Metanephros (tissue), 1 donor: Measurements from ENCODE around the gene LOXL3. TPM values are rescaled to one million over a fixed set of nuclear protein-coding genes. Genes with fewer than 3 reads are reported as not detected.

Experiments used
- total RNA-seq: library from RNA; depleted of rRNA; stranded (reverse); fragments of >200 nt; gene quantifications from one replicate; pipeline ENCODE4 v1.2.3, GENCODE V29; 2014

Gene LOXL3, protein sequence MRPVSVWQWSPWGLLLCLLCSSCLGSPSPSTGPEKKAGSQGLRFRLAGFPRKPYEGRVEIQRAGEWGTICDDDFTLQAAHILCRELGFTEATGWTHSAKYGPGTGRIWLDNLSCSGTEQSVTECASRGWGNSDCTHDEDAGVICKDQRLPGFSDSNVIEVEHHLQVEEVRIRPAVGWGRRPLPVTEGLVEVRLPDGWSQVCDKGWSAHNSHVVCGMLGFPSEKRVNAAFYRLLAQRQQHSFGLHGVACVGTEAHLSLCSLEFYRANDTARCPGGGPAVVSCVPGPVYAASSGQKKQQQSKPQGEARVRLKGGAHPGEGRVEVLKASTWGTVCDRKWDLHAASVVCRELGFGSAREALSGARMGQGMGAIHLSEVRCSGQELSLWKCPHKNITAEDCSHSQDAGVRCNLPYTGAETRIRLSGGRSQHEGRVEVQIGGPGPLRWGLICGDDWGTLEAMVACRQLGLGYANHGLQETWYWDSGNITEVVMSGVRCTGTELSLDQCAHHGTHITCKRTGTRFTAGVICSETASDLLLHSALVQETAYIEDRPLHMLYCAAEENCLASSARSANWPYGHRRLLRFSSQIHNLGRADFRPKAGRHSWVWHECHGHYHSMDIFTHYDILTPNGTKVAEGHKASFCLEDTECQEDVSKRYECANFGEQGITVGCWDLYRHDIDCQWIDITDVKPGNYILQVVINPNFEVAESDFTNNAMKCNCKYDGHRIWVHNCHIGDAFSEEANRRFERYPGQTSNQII
- total RNA-seq = 10.0 TPM

GRCh38 chr2:74553892-74554819, at the start of gene LOXL3, which contains the start of gene DOK1:
LOXL3 (minus strand) TSS chr2:74553942; CDS start chr2:74552634, 1,308 bp downstream.
DOK1 (plus strand) TSS chr2:74554720; CDS start chr2:74554755, 35 bp downstream.

DNA sequence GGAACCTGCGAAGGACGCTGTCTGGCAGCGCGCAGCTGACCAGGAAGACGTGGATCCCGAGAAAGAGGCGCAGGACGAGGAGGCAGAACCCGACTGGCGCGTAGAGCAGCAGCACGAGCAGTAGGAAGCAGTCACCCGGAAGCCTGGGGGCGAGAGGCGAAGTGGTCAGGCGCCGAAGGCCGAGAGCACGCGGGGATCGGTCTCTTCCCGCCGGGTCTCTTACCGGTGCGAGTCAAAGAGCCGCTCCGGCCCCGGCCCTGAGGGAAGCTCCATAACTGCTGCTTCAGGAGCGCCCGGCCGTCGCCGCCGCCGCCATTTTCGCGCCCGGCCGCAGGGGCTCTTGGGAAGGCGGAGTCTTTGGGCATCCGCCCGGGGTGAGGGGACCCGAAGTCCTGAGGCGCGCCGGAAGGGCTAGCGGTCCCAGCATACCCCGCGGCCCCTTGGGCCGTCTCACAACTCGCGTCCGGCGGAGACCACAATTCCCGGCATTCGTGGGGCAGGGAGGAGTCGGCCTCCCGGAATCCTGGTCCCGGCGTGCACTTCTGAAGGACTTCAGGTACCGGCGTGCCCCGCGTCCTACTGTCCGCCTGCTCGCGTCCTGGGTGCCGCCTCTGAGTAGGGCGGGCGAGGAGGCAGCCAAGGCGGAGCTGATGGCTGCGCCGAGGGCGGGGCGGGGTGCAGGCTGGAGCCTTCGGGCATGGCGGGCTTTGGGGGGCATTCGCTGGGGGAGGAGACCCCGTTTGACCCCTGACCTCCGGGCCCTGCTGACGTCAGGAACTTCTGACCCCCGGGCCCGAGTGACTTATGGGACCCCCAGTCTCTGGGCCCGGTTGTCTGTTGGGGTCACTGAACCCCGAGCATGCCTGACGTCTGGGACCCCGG, 24.1 kb downstream of the LOXL3 start, which contains the start of the genes AUP1 and HTRA2:
Gene AUP1, minus strand, starts transcription at position 350 of the 882 bp plus-strand sequence. Its CDS starts 77 bp downstream, at position 273.
Gene HTRA2, plus strand, starts transcription at position 577 of the 882 bp plus-strand sequence. Its CDS starts 74 bp downstream, at position 651.

GRCh38 chr2:74525717-74526648, 27.8 kb downstream of the LOXL3 start, which contains the start of gene DQX1:
DQX1 (minus strand) TSS chr2:74526231; CDS start chr2:74525729, 502 bp downstream.

GRCh38 chr2:74514368-74515270, 39.1 kb downstream of the LOXL3 start, which contains the start of gene TLX2:
TLX2 (plus strand) TSS chr2:74514450; CDS start chr2:74514807, 357 bp downstream.

DNA sequence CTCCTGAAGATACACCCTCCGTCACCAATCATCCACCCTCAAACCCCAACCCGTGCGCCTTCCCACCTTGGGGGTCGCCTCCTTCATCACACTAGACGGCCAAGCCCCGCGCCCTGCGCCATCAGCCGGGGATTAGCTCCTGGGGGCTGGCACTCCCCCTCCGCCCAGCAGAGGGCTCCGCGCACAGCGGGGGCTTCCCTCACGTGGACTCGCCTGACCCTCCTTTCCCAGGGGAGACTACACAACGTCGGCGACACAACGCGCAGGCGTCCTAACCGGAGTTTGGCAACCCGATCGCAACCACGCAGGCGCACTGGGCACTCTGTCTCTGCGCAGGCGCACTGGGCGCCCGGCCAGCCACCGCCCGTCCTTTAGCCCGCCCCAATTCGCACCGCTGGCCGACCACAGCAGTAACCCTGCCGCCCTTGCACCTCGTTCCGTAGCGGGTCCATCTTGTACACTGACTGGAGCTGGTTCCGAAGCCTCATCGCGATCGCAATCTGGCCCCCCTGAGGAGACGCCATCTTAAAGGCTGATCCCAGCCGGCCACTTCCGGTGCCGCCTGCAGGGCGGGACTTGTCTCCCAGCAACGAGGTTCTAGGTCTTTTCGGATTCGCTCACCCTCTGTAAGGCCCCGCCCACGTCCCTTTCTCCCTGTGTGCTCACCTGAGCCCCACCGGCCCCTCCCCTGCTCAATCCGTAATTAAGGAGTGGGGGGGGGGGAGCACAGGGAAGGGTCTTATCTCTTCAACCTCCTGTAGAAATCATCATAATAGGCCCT, 46.4 kb downstream of the LOXL3 start, which contains the start of gene PCGF1:
Gene PCGF1, minus strand, starts transcription at position 551 of the 781 bp plus-strand sequence. Its CDS starts 27 bp downstream, at position 524.

DNA sequence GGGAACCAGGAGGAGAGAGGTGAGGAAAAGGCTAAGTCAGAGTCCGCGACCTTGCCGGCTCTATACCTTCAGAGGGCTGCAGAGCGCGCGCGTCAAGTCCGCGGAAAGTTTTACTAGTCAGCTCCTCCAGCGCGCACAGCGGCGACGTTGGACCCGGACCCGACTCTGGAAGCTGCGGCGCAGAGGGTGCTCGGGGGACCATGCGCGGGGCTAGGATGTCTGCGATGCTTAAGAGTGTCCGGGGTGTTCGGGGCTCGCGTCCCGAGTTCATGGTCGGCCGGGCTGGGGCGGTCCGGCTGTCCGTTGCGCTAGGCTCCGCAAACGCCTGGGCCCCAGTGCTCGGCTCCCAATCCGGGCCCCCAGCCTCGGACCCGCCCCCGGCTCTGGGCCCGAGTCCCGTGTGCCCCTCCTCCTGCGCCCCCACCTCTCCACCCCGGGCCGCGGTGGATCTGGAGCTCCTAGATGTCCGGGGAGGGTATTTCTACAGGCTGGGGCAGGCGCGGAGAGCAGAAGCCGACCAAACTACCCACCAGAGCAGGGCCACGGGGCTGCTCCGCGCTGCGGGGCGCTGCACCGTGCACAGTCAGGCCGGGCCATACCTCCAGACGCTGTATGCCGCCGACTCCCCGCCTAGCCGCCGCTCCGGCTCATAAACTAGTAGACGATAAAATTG, 54.3 kb downstream of the LOXL3 start, which contains the start of gene LBX2:
Gene LBX2, minus strand, starts transcription at position 337 of the 673 bp plus-strand sequence. Its CDS starts 66 bp downstream, at position 271.

GRCh38 chr2:74482801-74483674, 70.7 kb downstream of the LOXL3 start, which contains the start of the genes CCDC142 and TTC31:
CCDC142 (minus strand) TSS chr2:74482998; CDS start chr2:74482837, 161 bp downstream.
TTC31 (plus strand) TSS chr2:74483081; CDS start chr2:74483096, 15 bp downstream.

Other genes starting within 250 kb of the LOXL3 start
- 8.4 TPM for gene SLC4A5, start 210.5 kb downstream of the LOXL3 start, total RNA-seq
- gene DCTN1, start 173.6 kb downstream of the LOXL3 start, total RNA-seq = 111 TPM
- gene C2orf81, start 132.3 kb downstream of the LOXL3 start, total RNA-seq = 3.7 TPM
- 20.8 TPM for gene WDR54, start 132.2 kb downstream of the LOXL3 start, total RNA-seq
- 55.7 TPM for gene RTKN, start 112.0 kb downstream of the LOXL3 start, total RNA-seq
- gene INO80B, start 98.9 kb downstream of the LOXL3 start, total RNA-seq = 22.7 TPM
- gene WBP1, start 95.5 kb downstream of the LOXL3 start, total RNA-seq = 59.0 TPM
- gene MOGS, start 88.6 kb downstream of the LOXL3 start, total RNA-seq = 48.1 TPM
- gene MRPL53, start 81.3 kb downstream of the LOXL3 start, total RNA-seq = 38.5 TPM
- gene CCDC142, start 70.9 kb downstream of the LOXL3 start, total RNA-seq = 31.2 TPM
- gene TTC31, start 70.9 kb downstream of the LOXL3 start, total RNA-seq = 28.2 TPM
- 1.1 TPM for gene LBX2, start 54.3 kb downstream of the LOXL3 start, total RNA-seq
- 8.9 TPM for gene PCGF1, start 46.2 kb downstream of the LOXL3 start, total RNA-seq
- not detected for gene TLX2, start 39.5 kb downstream of the LOXL3 start, total RNA-seq
- gene DQX1, start 27.7 kb downstream of the LOXL3 start, total RNA-seq = not detected
- 68.7 TPM for gene AUP1, start 24.2 kb downstream of the LOXL3 start, total RNA-seq
- 33.0 TPM for gene HTRA2, start 24.0 kb downstream of the LOXL3 start, total RNA-seq
- 10.5 TPM for gene DOK1, start 778 bp upstream of the LOXL3 start, total RNA-seq
- 0.47 TPM for gene M1AP, start 94.4 kb upstream of the LOXL3 start, total RNA-seq
- 4.0 TPM for gene SEMA4F, start 100.3 kb upstream of the LOXL3 start, total RNA-seq